ENCODE results near the gene STAMBPL1. TPM values are rescaled to one million over a fixed set of nuclear protein-coding genes. Genes with fewer than 3 reads are reported as not detected.

STAMBPL1 gene
- total RNA-seq, 1 donor = 35.3 TPM

DNA sequence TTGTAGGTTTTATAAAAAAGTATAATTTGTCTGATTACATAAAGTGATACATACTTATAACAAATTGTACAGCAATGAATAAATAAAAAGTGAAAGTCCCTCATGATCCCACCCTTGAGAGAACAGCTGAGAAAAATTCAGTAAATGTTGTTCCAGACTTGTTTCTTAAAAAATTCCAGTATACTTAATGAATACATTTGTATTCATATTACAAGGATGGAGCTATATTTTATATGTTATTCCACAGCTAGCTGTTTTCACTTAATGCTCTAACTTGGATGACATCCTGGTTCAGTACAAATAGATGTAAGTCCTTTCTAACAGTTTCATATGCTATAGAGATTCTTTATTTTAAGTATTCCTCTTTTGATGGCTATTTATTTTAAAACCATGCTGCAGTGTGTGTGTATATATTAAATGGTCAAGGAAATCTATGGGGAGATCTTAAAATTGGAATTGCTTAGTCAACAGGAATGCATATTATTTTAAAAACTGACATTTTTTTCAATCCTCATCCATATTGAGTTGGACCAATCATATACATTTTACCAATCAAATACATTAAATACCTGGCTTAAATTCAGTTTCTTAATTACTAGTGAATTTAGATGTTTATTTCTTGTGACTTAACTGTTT, 8.9 kb downstream of the STAMBPL1 start:
- no peak for TF ChIP-seq CTCF (IDR thresholded peaks at IDR 0.05; ENCODE audit: insufficient read depth, low read length)
- H3K4me3 ChIP-seq (ENCODE audit: low read depth, low read length) = no peak overlapping the region
- no peak for DNase-seq (ENCODE audit: low read depth)

DNA sequence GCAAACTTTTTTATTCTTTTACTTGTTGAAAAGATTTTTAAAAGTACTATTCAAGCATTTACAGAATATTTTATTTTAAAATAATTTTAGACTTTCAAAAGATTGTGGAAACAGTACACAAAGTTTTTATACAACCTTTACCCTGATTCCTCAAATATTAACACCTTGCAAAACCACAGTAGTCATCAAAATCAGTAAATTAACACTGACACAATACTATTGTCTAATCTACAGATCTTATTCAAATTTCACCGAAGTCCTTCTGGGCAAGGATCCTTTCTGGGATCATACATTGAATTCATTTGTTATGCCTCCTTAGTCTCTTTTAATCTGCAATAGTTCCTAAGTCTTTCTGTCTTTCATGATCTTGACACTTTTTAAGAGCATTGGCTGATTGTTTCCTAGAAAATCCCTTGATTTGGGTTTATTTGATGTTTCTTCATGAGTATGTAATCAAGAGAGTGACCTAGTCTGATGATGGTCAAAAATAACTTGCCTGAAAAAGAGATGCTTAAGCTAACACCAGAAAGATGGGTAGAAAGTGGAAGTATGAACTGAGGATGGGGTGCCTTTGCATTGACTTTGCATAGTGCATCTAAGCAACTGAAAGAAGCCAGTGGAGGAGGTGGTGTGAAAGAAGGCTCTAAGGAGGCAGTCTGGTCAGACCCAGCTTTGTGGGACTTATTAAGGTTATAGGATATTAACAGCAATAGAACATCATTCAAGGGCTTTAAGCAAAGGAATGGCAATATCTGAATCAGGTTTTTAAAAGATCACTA, 9.7 kb downstream of the STAMBPL1 start:
- no peak for TF ChIP-seq CTCF (IDR thresholded peaks at IDR 0.05; ENCODE audit: insufficient read depth, low read length)
- no peak overlapping the region for H3K4me3 ChIP-seq (ENCODE audit: low read depth, low read length)
- no peak for DNase-seq (ENCODE audit: low read depth)

DNA sequence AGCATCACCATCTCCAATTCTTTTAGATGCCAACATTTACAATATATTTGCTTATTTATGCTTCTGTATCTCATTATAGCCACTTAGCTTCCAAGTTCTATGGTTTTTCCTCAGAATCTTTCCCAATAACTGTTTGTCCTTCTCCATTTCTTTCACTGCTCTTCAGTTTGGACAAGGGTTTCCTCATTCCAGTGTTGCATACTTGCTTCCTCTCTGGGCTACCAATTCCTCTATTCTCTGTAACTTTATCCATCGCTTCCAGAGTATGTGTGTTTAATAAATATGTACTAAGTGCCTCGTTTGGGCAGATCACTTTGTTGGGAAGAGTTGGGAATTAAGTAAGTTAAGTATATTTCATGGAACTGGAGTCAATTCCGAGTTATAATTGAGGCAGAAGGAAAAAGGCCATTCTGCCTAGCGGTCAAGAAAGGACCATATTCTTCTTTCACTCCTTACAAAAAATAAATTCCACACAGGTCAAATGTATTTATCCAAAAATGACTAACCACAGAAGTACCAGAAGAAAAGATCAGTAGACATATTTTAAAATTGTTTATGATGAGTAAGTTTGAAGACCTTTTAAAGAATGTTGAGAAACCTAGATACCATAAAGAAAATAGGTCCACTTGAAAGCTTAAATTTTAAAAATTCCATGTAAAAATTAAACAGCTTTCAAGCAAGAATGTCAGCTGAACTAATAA, 10.8 kb downstream of the STAMBPL1 start:
- DNase-seq (ENCODE audit: low read depth) = no peak
- TF ChIP-seq CTCF (IDR thresholded peaks at IDR 0.05; ENCODE audit: insufficient read depth, low read length) = no peak

DNA sequence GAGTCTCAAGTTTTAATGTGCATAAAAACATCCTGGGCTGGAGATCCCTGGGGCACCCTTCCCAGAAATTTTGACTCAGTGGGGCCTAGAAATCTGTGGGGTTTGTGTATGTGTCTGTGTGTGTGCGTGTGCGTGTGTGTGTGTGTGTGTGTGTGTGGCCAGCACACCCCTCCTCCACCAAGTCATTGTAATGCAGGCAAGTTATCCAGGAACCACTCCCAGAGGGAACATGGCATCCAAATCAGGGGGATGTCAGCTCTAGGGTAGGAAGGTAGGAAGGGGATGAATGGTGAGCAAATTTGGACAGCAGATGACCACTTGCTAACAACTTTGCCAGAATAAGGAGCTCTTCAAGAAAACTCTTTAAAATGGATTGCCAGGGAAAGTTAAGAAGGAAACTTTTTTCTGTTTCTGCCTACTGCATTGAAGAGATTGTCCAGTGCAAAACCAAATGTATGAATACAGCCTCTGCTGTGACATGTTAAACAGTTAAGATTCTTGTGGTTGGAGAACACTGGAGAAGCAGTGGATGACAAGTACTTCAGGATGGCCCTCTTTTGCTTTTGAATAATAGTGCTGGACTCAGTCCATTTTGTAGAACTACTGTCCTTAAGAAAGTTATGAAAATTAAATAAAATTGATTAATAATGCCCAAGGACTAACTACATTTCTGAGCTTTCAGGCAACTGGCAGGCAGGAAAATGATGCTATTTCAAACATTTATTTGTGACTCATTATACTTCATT, 12.3 kb downstream of the STAMBPL1 start:
- no peak for TF ChIP-seq CTCF (IDR thresholded peaks at IDR 0.05; ENCODE audit: insufficient read depth, low read length)
- DNase-seq (ENCODE audit: low read depth) = peak; percentile 62
- H3K4me3 ChIP-seq (ENCODE audit: low read depth, low read length) = no peak overlapping the region

More for the DNA sequence above, 10.8 kb downstream of the STAMBPL1 start:
- H3K4me3 ChIP-seq (ENCODE audit: low read depth, low read length) = no peak overlapping the region

DNA sequence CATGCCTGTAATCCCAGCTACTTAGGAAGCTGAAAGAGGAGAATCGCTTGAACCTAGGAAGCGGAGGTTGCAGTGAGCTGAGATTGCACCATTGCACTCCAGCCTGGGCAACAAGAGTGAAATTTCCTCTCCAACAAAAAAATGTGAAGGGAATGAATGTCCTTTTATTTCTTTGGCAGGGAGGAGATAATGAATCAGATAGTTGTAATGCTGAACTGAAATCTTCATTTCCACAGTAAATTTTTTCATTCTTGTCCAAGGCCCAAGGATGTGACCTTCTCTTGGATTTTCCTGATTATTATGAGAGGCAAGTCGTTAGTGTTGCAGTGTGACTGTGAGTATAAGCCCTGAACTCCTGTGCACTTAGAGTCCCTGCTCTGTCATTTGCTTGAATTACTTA, 13.6 kb downstream of the STAMBPL1 start:
- DNase-seq (ENCODE audit: low read depth) = peak; percentile 74
- H3K4me3 ChIP-seq (ENCODE audit: low read depth, low read length) = no peak overlapping the region
- TF ChIP-seq CTCF (IDR thresholded peaks at IDR 0.05; ENCODE audit: insufficient read depth, low read length) = no peak

- no peak for TF ChIP-seq CTCF (IDR thresholded peaks at IDR 0.05; ENCODE audit: insufficient read depth, low read length)
- no peak overlapping the region for H3K4me3 ChIP-seq (ENCODE audit: low read depth, low read length)
- DNase-seq (ENCODE audit: low read depth) = no peak
Measured at GRCh38 chr10:88895250-88895649, 15.2 kb downstream of the STAMBPL1 start.

All from fibroblast of the aortic adventitia (primary cell).